ENCODE results near the gene ZMYND12.

- TF ChIP-seq, protein P1, sequence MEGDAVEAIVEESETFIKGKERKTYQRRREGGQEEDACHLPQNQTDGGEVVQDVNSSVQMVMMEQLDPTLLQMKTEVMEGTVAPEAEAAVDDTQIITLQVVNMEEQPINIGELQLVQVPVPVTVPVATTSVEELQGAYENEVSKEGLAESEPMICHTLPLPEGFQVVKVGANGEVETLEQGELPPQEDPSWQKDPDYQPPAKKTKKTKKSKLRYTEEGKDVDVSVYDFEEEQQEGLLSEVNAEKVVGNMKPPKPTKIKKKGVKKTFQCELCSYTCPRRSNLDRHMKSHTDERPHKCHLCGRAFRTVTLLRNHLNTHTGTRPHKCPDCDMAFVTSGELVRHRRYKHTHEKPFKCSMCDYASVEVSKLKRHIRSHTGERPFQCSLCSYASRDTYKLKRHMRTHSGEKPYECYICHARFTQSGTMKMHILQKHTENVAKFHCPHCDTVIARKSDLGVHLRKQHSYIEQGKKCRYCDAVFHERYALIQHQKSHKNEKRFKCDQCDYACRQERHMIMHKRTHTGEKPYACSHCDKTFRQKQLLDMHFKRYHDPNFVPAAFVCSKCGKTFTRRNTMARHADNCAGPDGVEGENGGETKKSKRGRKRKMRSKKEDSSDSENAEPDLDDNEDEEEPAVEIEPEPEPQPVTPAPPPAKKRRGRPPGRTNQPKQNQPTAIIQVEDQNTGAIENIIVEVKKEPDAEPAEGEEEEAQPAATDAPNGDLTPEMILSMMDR (IDR thresholded peaks at IDR 0.05): no peak
- no peak for TF ChIP-seq POLR2A (IDR thresholded peaks at IDR 0.05)
Measured at GRCh38 chr1:42417166-42417565, 38.7 kb downstream of the ZMYND12 start.

Measured in adrenal gland (tissue), 5 donors.